GM19099 (cell line): ENCODE results near the gene HTRA3.

ENCODE experiments used
- POLR2A ChIP-seq: IDR thresholded peaks from 3 replicates; pipeline ENCODE4 v1.6.1; 2011; ENCODE audit warnings: low read depth; ENCODE audit not compliant: insufficient read length; ENCODE audit errors: extremely low read depth

Gene HTRA3

DNA sequence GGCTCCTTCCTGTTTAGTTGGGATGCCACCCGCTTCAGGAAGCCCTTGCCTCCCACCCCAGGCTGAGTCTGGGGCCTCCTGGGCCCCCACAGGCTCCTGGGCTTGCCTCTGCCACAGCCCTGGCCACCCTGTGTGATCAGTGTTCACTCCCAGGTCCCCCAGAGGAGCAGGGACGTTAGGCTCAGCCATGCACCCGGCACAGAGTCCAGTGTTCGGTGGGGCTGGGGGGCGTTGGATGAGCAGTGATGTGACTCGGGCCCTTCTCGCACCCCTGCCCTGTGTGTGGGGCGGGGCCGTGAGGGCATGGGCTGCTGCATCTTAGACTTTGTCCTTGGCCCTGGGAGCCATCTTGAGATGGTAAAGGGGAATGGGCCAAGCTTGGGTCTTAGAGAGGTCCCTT lies 29.9 kb upstream of the HTRA3 start:
- TF ChIP-seq POLR2A: no peak

DNA sequence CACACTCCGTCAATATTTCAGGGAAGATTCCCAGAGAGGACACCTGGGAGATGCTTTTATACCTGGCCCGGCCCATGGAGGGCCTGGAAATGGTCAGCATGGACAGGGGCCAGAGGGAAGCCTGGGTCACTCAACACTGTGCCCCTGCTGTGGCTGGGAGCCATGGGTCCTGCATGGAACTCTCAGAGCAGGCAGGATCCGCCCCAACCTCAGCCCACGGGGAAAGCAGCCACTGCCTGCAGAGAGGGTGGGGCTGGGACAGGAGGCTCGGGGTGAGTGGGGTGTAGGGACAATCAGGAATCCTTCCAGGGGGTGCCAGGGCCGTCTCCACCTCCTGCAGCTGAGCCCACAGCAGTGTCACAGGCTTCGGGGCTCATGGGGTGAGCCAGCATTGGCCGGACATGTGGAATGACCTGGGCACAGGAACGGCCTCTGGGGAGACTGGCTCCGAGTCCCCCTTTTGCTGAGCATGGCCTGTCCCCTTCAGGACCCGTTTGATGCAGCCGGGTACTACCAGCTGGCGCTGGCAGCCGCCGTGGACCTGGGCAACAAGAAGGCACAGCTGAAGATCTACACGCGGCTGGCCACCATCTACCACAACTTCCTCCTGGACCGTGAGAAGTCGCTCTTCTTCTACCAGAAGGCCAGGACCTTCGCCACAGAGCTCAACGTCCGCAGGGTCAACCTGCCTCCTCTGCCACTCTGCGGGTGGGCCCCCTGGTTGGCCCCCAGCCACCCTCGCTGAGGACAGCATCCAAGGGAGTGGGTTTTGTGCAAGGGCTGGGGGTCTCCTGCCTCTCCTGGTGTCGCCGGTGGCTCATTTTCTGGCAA lies 29.1 kb upstream of the HTRA3 start:
- TF ChIP-seq POLR2A: no peak

DNA sequence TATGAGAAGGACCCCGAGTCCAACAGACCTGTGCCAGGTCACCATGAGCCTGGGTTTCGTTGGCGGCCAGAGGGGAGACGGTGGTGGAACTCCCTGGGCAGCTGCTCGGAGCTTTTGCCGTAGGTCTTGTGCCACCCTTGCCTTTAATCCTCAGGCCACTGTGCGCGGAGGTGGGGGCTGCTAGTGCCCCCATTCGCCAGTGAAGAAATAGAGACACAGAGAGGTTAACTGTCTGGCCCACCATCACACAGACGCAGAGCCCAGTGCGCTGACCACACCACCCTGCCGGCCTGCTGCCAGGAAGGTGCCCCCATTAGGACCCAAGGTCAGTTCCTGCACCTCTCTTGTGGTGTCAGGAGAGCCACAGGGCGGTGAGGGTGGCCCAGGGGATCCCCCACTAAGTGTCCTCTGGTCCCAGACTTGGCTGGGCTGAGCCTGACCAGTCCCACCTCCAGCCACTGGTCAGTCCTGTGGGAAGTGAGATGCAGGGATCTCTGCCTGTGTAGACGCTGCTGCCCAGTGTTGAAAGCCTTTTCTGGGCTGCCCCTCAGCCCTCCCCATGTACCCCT lies 28.3 kb upstream of the HTRA3 start:
- TF ChIP-seq POLR2A: no peak

DNA sequence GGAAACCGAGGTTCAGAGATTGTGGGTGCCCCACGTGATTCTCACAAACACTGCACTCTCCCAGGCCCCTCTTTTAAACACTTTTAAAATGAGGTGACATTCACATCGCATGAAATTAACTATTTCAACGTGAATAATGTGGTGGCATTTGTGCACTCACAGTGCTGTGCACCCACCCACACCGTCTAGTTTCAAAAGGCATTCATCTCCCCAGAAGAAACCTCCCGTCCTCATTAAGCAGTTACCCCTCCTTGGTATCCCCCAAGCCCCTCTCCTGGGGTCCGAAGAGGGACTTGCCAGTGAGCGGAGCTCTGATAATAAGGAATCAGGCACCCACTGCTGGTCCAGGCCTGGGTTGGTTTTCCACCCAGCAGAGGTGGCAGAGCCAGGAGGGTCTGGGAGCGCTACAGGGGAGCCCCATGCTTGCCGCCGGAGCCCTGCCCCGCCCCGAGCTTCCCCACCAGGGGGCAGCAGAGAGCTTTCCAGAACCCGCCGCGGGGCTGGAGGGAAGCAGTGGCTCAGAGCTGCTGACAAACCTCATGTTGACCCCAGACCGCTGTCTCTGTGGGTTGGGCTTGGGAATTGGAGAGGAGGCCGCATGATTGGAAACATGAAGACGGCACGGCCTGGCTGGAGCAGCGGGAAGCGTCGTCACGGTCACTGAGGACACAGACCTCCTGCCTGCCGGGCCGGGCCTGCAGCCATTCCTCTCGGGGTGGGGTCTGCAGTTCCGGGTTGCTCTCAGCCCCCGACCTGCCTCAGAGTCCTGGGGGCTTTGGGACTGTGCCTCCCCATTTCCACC lies 27.5 kb upstream of the HTRA3 start:
- no peak for TF ChIP-seq POLR2A

DNA sequence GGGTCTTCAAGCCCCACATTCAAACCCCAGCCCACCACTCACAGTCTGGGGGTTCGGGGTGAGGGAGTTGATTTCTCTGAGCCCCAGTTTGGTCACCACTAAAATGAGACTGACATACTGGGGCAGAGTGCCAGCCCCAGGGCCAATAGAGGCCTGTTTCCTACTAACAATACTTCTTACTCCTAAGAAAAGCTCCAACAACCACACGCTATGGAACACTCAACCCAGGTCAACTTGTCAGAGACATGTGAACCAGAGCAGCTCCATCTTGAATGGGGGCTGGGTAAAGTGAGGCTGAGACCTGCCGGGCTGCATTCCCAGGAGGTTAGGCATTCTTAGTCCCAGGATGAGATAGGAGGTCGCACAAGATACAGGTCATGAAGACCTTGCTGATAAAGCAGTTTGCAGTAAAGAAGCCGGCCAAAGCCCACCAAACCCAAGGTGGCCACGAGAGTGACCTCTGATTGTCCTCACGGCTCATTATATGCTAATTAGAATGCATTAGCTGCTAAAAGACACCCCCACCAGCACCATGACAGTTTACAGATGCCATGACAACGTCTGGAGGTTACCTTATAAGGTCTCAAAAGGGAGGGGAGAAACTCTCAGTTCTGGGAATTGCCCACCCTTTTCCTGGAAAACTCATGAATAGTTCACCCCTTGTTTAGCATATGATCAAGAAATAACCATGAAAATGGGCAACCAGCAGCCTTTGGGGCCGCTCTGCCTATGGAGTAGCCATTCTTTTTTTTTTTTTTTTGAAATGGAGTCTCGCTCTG lies 26.6 kb upstream of the HTRA3 start:
- no peak for TF ChIP-seq POLR2A

DNA sequence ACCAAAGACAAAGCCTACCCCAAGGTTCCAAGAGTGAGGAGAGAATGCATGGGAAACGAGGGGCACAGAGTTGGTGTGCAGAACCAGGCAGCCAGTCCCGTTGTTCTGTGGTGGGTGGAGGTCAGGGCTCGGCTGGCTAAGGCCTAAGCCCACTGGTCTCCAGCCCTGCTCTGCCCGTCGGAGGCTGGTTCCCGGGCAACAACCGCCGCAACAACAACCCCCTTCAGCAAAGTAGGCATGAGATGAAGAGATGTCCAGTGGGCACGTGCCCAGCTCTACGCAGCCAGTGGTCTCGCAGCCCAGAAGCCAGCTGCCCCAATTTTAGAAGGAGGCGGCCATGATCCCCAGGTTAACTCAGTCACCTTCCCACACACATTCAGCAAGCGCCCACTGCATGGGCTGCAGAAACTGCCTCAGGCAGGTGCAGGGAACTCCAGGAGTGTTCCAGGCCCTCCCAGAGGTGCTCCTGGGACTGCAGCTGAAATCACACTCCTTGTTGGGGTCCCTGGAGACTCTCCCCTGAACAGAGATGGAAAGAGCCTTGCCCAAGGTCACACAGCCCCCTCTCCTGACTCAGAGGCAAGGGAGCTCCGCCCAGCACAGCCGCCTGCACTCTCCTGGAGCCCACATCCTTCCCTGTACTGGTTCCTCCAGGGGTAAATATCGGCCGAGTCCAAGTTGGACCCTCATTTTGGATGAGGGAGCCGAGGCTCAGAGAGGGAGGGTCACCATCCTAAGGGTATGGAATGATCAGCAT lies 25.4 kb upstream of the HTRA3 start:
- TF ChIP-seq POLR2A: no peak

DNA sequence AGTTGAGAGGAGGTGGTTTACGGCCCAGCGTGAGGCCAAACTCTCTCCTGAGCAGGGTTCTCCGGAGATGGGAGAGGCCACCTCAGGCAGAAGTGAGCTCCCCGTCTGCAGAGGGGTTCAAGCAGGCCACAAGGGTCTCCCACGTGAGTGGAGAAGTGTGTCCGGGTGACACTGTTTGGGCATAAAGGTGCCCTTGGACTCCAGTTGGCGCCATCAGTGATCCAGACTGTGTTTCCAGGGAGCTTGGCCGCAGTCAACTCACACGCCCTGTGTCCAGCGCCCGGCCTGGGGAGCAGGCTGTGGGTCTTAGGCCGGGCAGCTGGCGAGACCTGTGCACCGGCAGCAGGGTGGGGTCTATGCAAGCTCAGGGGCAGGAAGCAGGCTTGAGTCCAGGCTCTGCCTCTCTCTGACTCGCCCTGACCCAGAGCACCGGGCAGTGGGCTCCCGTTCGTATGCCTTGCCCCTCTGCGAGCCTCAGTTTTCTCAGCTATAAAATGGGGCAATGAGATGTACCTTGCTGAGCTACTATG lies 24.6 kb upstream of the HTRA3 start:
- TF ChIP-seq POLR2A: no peak

DNA sequence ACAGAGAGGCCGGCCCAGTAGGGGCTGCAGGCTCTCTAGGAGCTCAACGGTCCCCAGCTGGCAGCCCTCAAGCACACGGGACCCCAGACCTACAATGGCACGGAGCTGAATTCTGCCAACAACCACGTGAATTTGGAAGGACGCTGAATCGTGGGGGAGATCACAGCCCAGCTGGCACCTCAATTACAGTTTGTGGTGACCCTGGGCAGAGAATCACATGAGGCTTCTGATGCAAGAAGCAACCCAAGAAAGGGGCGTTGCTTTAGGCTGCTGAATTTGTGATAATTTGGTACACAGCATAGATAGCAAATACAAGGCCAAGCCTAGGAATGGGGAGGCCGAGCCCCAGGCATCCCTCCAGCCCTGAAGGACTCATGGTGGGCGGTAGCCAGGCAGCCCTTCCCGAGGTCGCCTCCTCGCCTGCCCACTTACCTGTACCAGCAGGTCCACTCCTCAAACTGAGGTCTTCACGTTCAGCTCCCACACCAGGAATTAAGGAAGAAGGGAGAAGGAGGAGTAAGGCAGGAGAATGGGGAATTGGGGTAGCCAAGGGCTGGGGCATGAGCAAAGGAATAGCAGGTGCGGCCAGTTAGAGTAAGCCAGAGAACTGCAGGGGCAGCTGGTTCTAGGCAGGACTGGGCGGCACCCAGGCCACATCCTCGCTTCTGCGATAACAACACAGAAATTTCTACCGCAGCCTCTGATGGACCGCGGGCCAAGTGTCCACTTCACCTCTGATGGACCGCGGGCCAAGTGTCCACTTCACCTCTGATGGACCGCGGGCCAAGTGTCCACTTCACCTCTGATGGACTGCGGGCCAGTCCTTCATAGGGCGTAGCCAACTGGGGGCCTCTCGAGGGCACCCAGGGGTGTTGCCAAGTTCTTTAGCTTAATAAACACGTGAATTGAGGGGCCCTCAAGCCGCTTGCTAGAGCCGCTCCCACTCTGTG lies 23.4 kb upstream of the HTRA3 start:
- TF ChIP-seq POLR2A: no peak

DNA sequence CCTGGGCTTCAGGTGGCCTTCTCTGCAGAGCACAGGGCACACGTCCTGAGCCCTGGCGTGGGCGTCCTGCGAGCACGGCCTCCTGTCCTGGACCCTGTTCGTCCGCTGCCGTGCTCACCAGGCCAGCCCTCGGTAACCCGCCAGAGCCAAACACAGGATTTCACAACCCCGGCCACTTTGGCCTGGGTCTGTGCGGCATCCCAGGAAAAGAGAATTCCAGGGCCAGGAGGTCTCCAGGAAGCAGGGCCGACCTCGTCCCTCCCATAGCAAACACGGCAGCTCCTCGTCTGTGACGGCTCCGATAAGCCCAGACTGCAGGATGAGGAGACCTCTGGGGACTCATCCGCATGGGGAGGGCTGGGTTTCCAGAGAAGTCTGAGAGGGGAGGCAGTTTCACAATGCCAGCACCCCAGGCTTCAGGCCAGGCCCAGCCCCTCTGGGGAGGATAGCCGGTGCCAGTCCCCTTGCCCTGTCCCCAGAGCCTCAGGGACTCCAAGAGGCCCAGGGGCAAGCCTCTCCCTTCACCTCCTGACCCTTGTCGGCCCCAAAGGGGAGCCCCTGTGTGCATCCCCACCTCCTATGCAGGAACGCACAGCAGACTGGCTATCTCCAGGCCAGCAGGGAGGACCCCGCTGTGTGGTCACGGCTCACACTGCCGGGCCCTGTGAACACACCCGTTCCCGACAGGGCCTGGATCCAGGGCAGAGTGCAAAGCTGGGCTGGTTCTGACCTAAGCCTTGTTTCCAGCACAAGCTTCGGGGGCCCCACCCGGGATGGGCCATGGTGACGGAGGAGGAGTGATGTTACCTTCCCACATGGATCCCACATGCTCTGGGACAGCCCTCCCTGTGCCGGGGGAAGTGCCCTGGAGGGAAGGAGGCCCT lies 22.3 kb upstream of the HTRA3 start:
- no peak for TF ChIP-seq POLR2A

DNA sequence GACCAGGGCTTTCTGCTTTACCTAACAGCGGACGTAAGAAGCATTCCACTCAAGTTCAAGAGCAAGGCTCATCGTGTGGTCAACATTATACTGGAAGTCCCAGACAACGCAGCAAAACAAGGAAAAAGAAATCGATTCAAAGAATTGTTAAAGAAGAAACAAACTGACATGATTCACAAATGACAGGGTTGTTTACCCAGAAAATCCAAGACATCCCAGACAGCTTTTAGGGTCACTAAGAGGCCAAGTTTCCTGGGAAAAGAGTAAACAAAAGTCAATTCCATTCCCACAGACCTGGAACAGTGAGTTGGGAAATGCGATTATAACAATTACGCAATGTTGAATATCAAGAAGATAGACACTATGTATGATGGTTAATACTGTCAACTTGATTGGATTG lies 21.5 kb upstream of the HTRA3 start:
- TF ChIP-seq POLR2A: no peak

DNA sequence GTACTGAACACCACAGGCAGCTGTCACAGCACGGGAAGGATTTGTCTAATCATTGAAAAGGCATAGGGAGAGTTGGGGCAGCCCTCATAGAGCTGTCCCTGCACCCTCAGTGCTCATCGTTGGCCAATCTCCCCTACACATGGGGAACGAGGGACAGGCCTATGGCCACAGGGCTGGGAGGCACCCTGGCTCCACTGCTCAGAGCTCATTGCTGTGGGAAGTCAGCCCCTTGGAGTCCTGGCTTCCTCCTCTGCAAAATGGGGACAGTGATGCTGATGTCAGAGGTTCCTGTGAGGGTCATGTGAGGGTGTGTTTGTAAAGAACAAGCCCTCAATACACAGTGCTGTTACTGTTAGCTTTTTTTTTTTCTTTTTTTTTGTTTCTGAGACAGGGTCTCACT lies 19.3 kb upstream of the HTRA3 start:
- no peak for TF ChIP-seq POLR2A

DNA sequence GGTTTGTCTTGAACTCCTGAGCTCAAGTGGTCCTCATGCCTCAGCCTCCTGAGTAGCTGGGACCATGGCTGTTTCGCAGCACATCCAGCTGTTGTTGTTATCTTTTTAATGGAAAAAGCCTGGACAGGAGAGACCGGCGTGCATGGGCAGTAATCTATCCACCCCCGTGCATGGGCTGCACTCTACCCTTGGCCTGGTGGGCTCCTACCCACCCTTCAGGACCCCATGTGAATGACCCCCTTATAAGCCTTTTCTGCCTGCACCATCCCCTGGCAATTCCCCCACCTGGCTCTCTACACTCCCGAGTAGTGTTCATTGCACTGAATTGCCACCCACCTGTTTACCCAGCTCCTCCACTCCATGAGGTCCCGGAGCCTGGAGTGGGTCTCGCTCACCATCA lies 18.9 kb upstream of the HTRA3 start:
- TF ChIP-seq POLR2A: no peak

DNA sequence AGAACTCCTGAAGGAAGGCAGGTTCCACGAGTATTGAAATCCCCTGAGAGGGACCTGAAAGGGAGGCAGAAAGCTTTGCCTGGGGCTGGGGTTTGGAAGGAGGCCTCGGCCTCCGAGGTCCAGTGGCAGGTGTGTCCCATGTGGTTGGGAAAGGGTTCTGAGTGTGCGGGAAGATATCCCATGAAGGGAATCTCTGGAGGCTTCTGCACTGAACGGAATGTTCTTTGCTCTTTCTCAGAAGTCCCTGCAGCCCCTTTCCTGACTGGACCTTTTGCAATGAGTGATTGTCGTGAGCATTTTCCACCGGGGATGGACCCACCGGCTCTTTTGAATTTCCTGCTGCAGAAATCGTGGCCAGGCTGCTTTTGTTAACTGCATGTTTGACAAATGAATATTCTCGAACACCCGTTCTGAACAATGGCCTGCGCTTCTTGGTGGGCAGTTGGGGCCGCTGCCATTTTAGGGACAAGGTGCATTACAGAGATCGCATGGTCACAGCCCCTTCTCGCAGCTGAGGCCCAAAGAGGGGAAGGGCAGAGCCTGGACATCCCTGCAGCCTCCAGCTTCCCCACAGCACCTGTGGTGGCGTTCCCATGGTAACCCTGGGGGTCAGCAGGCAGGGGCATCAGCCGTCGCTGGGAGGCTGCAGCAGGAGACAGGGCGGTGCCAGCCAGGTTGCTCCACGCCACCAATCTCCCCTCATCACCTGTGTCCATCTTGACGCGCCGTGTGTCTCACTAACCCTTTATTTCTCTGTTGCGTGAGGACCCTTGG lies 18.3 kb upstream of the HTRA3 start:
- no peak for TF ChIP-seq POLR2A
